ENCODE data around the gene KRT13.

KRT13 gene

GRCh38 chr17:41520821-41521521 is 15.6 kb upstream of the KRT13 start:
- DNase-seq (ENCODE audit: low read depth in 2 of 2): no peak

- DNase-seq (ENCODE audit: low read depth in 2 of 2): no peak
Observed at GRCh38 chr17:41519501-41520224, 14.3 kb upstream of the KRT13 start.

- DNase-seq (ENCODE audit: low read depth in 2 of 2): no peak
Observed at GRCh38 chr17:41518789-41519449, 13.5 kb upstream of the KRT13 start, which contains the start of gene KRT15. Gene KRT15 (minus strand): TSS chr17:41518890. CDS start chr17:41518827, 63 bp downstream.

GRCh38 chr17:41518031-41518430 is 12.6 kb upstream of the KRT13 start:
- DNase-seq (ENCODE audit: low read depth in 2 of 2): no peak

- DNase-seq (ENCODE audit: low read depth in 2 of 2): no peak
Observed at GRCh38 chr17:41516830-41517283, 11.4 kb upstream of the KRT13 start.

GRCh38 chr17:41516147-41516829 is 10.9 kb upstream of the KRT13 start:
- DNase-seq (ENCODE audit: low read depth in 2 of 2): no peak

GRCh38 chr17:41513168-41513547 is 7.7 kb upstream of the KRT13 start:
- DNase-seq (ENCODE audit: low read depth in 2 of 2): no peak

GRCh38 chr17:41512546-41513167 is 7.2 kb upstream of the KRT13 start:
- DNase-seq (ENCODE audit: low read depth in 2 of 2): no peak

GRCh38 chr17:41511716-41512115 is 6.3 kb upstream of the KRT13 start:
- no peak for DNase-seq (ENCODE audit: low read depth in 2 of 2)

GRCh38 chr17:41511116-41511515 is 5.7 kb upstream of the KRT13 start:
- no peak for DNase-seq (ENCODE audit: low read depth in 2 of 2)

GRCh38 chr17:41510251-41511065 is 5.0 kb upstream of the KRT13 start:
- DNase-seq (ENCODE audit: low read depth in 2 of 2): no peak

GRCh38 chr17:41507315-41507880 is 2.0 kb upstream of the KRT13 start:
- DNase-seq (ENCODE audit: low read depth in 2 of 2): no peak

- DNase-seq (ENCODE audit: low read depth in 2 of 2): no peak
Observed at GRCh38 chr17:41505809-41506767, 676 bp upstream of the KRT13 start.

- no peak for DNase-seq (ENCODE audit: low read depth in 2 of 2)
Observed at GRCh38 chr17:41504246-41504977, 1.0 kb downstream of the KRT13 start.

- no peak for DNase-seq (ENCODE audit: low read depth in 2 of 2)
Observed at GRCh38 chr17:41503202-41503601, 2.2 kb downstream of the KRT13 start.

GRCh38 chr17:41500131-41500911 is 5.1 kb downstream of the KRT13 start:
- DNase-seq (ENCODE audit: low read depth in 2 of 2): no peak

GRCh38 chr17:41499714-41500113 is 5.7 kb downstream of the KRT13 start:
- DNase-seq (ENCODE audit: low read depth in 2 of 2): no peak

GRCh38 chr17:41498276-41498675 is 7.1 kb downstream of the KRT13 start:
- DNase-seq (ENCODE audit: low read depth in 2 of 2): no peak

Measured in activated CD8-positive, alpha-beta memory T cell treated with anti-CD3 and anti-CD28 coated beads for 4 hours (primary cell).